HFF-Myc (cell line): ENCODE measurements around the gene TMIGD3.

Experiments
- DNase-seq: peaks from one replicate; pipeline ENCODE4 v3.0.0-alpha.2; 2011; ENCODE audit warnings: low read depth; ENCODE audit errors: extremely low read depth
- H3K4me3 ChIP-seq: replicated peaks from 2 replicates; pipeline ENCODE4 v1.5.1; 2011; ENCODE audit warnings: low read depth, mild to moderate bottlenecking, control low read depth, low read length
- CTCF ChIP-seq: IDR thresholded peaks from 2 replicates; pipeline ENCODE4 v1.5.1; 2012; ENCODE audit warnings: mild to moderate bottlenecking, low read depth, low read length, control low read depth; ENCODE audit errors: missing control alignments

Gene TMIGD3

GRCh38 chr1:111476761-111477309, 26.6 kb downstream of the TMIGD3 start:
- TF ChIP-seq CTCF, result no peak
- no peak overlapping the region for H3K4me3 ChIP-seq
- DNase-seq, result no peak

DNA sequence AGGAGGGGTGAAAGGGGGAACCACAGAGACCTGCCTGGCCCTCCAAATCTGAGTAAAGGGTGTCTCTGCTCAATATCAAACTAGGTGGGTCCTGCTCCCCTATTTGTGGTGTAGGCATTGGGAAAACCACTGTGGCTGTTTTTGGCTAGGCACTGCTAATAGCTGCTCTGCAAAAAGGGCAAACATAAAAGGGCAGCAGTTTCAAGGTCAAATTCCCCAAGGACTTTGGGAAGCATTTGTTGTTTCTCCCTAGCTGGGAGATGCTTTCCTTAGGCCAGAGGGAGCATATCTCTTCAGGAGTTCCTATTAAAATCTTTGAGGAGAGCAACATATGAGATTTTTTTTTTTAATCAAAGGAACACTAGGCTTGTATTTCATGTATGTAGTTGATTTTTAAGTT, 27.2 kb downstream of the TMIGD3 start:
- H3K4me3 ChIP-seq, result no peak overlapping the region
- no peak for DNase-seq
- TF ChIP-seq CTCF, result no peak

DNA sequence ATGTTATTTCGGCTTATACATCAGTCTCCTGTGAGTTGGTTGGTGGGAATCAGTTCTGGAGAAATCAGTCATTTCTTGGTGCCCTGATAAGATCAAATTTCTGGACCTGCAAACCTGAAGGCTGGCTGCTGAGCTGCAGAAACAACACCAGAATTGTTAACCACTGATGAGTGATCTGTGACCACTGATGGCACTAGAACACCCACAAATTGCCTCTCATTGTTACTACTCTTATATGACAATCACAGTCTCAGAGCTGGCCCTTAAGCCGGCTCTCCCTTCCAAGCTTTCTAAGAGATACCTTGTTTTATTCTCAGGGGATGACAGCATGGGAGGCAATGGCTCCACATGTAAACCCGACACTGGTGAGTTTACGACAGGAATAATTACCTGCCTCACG, 27.7 kb downstream of the TMIGD3 start:
- TF ChIP-seq CTCF, result no peak
- no peak for DNase-seq
- no peak overlapping the region for H3K4me3 ChIP-seq

- DNase-seq, result no peak
- TF ChIP-seq CTCF, result no peak
- no peak overlapping the region for H3K4me3 ChIP-seq
Measured at GRCh38 chr1:111474521-111474920, 28.9 kb downstream of the TMIGD3 start.

DNA sequence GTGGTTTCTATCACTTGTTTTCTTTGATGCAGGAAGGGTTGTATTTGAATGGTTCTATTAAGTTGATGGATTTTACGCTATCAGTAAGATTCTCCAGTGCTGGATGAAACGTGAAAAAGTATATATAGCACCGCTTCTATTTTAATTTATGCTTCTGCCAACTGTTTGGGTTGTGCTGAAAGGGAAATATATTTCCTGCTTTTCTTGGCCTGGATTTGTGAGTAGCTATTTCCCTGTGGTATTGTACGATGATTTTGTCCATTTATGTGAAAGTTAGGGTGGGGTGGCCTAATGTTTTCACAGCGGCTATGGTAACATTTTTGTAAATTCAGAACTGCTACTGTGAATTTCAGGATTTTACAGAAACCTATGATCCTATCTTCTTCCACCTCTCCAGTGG, 29.3 kb downstream of the TMIGD3 start:
- H3K4me3 ChIP-seq, result no peak overlapping the region
- no peak for DNase-seq
- no peak for TF ChIP-seq CTCF

DNA sequence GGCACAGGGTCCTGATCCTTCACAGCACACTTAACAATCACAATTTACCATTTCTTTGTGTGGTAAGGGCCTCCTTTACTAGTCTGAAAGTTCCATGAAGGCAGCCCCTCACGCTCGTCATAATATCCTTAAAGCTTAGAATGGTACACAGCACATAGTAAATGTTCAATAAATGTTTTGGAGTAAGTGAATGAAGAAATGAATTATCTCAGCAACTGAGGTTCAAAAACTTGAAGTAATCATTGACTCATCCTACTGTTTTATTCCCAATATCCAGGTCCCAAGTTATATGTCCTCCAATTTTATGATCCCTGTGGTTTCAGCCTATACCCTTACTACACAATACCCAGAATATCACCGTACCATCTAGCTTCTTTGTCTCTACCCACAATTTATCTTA, 31.9 kb downstream of the TMIGD3 start:
- TF ChIP-seq CTCF, result no peak
- no peak for DNase-seq
- H3K4me3 ChIP-seq, result no peak overlapping the region

DNA sequence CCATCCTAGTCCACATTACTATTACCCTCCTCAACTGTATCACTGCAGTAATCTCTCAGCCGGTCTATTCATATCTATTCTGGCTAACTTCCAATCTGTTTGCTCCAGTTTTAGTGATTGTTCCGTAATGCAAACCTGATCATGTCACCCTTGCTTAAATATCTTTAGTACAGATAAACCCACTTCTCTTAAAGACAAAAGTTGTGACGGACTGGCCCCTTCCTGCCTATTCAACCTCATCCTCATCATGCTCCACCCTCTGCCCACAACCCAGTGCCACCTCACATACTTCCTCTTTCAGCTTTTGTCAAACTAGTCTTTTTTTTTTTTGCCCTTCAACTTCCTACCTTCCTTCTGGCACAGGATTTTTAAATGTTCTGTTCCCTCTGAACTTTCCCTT, 32.4 kb downstream of the TMIGD3 start:
- no peak for TF ChIP-seq CTCF
- DNase-seq, result no peak
- H3K4me3 ChIP-seq, result no peak overlapping the region
